ENCODE data around the gene DAZAP1.

DAZAP1 gene

DNA sequence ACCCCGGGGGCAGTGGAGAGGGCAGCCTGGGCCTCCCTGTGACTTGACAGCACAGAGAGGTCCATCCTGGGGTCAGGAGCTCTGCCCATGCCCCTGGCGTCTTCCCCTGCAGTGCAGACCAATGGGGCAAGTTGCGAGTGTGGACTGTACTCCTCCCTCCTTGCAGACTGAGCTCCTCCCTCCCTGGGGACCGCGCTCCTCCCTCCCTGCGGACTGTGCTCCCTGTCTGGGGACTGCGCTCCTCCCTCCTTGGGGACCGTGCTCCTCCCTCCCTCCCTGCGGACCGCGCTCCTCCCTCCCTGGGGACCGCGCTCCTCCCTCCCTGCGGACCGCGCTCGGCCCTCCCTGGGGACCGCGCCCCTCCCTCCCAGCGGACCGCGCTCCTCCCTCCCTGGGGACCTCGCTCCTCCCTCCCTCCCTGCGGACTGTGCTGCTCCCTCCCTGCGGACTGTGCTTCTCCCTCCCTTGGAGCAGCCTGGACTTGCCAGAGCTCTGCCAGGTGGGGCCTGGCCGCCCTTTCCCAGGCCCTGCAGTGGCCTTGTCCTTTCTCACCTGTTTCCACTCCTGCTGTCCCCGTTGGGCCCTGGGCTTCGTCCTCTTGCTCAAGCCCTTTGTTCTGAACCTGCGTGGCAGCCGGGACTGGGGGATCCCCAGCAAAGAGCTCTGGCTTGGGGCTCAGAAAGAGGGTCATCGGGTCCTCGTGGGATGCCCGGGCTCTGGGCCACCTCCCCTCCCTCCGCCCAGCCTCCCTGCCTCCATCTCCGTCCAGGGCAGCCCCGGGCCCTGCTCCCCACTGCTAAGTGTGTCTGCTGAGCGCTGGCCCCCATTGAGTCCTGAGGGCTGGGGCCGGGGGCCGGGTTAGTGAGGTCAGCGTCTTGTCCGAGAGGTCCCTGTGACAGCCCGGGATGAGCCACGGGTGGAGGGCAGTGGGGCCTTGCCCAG lies 12.9 kb upstream of the DAZAP1 start:
- DNase-seq = no peak

DNA sequence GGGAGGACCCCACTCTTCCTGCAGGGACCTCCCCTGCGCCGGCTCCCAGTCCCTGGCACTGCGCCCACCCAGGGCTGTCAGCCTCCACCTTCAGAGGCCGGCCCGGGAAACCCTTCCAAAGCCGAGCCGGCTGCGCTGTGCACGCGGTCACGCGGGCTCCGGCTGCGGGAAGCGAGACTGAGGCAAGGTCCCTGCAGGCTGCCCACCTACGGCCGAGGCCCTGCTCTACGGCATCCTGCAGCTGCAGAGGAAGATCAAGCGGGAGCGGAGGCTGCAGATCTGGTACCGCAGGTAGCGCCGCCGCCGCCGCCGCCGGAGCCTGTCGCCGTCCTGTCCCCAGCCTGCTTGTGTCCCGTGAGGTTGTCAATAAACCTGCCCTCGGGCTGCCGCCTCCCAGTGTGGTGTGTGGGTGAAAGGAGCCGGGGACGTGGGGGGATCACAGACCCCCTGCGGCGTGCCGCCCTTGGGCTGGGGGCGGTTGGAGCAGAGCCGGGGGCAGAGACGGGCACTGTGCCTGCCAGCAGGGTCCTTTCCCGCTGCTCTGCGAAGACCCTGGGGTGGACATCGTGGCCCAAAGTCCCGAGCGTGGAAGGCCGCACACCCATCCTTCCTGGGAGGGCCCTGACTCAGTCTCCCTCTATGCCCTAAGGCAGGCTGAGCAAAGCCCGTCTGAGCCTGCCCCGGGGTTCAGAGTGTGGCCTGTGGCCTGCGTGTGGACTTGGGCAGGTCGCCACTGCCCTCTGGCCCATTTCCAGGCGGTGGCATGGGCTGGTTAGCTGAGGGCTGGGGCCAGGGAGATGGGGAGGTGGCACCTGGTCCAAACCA lies 12.0 kb upstream of the DAZAP1 start:
- DNase-seq = no peak

DNA sequence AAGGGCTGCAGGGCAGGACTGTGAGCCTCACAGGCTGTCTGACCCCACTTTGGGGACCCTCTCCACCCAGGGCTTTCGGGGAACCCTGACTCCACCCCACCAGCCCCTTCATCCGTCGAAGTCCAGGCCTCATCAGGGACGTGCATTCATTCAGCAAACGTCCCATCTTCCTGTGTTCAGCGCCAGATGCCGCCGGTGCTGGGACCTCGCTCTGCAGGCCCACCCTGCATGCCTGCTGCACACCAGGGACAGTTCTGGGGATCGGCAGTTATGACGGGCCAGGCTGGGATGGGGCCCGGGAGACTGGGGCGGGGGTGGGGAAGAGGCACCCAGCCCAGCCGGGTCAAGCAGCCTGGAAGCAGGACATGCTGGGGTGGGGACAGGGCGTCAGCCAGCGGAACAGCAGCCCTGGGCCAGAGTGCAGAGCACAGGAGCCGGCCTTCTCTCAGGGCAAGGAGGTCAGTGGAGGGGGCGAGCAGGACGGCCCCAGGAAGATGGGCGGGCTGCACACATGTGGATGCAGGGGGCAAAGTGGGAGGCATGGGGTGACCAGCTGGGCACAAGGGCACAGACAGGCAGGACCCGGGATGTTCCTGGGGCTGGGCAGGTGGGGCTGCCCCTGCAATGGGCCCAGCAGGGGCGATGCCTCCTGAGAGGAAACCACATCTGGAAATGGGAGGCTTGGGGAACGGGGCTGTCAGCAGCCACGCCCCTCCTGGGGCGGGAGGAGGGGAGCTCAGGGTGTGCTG lies 11.2 kb upstream of the DAZAP1 start:
- no peak for DNase-seq

GRCh38 chr19:1396768-1397679 lies 10.4 kb upstream of the DAZAP1 start:
- no peak for DNase-seq

DNA sequence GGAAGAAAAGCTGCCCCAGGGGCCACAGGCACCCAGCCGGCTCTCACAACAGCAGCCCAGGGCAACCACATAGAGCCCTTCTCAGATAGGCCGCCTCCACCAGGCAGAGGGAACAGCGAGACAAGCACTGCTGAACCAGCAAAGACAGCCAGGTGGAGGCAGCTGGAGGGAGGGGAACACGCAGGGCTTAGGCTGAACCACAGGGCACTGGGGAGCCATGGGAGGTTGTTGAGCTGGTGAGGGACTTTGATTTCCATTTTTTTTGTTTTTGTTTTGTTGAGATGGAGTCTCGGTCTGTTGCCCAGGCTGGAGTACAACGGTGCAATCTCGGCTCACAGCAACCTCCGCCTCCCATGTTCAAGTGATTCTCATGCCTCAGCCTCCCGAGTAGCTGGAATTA lies 9.5 kb upstream of the DAZAP1 start:
- DNase-seq = no peak

- DNase-seq = no peak
These were observed 8.3 kb upstream of the DAZAP1 start for GRCh38 chr19:1399079-1399478.

GRCh38 chr19:1399745-1400144 lies 7.6 kb upstream of the DAZAP1 start:
- no peak for DNase-seq

DNA sequence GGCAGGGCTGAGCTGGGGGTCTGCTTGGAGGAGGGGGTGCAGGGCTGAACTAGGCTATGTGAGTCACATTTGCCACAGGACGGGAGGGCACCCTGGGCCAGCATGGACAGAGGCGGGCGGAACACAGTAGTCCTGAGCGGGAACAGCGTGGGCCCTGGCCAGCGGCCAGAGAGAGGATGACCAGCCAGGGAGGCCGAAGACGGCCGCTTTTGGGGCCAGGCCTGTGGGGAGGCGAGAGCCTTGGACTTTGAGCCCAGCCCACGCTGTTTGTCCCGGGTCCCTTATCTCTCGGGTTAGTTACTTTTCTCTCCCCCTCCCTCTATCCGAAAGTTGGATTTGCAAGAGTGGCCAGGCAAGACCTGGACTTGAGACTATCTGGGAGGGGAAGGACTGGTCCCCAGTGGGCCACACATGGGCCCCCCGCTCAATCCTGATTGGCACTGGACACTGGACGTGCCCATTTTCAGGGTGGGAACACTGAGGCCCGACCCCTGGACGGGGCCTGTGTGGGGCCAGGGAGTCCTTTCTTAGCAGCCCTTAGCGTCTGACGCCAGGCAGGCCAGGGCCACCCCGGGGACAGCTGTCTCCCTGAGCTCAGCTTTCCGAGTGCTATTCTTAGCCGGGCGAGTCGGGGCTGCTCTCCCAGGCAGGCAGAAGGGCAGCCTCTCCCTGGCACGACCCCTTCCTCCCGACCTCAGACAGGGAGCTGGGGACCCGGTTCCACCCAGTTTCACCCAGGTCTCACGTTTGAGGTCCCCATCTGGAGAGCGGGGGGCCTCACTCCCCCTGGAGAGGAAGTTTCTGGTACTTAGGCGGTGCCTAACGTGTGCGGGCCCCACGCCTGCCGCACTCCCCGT lies 6.9 kb upstream of the DAZAP1 start:
- DNase-seq = no peak

- peak; percentile 86 for DNase-seq
These were observed 6.1 kb upstream of the DAZAP1 start, which contains the start of gene GAMT for GRCh38 chr19:1401138-1401888. Gene GAMT (minus strand): TSS chr19:1401542. CDS start chr19:1401476, 66 bp downstream.

- DNase-seq = no peak
These were observed 5.5 kb upstream of the DAZAP1 start for GRCh38 chr19:1401889-1402217.

DNA sequence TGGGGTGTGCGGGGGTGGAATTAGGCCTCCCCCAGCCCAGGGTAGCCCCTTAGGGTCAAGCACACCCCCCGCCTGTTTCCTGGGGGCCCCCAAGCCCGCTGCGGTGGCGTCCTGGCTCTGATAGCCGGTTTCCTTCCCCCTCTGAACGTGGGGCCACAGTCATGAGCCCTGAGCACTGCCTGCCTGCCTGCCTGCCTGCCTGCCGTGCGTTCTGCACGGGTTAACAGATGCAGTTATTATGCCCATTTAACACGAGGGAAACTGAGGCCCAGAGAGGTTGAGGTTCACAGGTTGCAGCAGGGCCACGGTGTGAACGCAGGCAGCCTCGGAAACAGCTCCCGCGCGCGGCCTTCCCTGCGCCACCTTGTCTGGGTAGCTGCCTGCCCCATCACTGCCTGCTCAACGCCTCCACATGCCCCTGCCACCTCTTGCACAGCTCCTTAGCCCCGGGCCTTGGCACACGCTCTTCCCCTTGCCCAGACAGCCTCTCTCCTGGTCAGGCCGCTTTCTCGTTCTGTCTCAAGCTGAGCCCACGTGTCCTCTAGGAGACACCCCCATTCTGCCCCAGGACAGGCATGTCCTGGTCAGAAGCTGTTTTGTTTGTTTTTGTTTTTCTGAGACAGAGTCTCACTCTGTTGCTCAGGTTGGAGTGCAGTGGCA lies 4.8 kb upstream of the DAZAP1 start:
- DNase-seq = no peak

DNA sequence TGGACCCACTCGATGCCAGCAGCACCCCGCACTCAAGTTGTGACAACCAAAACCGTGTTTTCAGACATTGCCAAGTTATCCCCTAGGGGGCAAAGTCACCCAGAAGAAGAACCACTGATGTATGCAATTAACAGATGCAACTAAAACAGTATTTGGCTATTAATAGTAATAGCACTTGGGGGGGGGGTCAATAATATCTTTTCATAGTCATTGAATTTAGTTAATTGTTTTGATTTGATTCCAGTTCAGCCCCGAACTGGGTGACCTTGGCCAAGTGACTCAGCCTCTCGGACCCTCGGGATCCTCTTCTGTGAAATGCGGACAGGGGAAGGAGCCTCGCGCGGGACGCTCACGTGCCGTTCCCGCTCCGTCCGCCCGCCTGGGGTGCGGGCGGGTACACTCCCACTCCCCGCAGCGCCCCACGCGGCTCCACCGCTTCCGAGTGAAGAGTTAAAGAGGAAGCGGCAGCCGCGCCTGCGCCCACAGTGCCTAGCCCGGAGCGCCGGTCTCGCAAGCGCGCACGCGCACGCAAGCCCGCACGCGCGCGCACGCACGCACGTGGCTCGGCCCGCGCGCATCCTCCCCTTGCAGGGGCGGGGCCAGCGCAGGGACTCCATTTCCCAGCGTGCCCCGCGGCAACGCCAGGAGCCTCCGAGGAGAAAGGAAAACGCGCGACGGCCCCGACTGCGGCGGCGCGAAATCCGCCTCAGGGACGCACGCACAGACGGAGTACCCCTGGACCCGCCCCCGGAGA lies 435 bp upstream of the DAZAP1 start:
- peak; percentile 100 for DNase-seq

- peak; percentile 86 for DNase-seq
These were observed 1.2 kb downstream of the DAZAP1 start for GRCh38 chr19:1408300-1409203.

- no peak for DNase-seq
These were observed 2.0 kb downstream of the DAZAP1 start for GRCh38 chr19:1409204-1410005.

GRCh38 chr19:1410136-1410786 lies 2.9 kb downstream of the DAZAP1 start:
- DNase-seq = no peak

DNA sequence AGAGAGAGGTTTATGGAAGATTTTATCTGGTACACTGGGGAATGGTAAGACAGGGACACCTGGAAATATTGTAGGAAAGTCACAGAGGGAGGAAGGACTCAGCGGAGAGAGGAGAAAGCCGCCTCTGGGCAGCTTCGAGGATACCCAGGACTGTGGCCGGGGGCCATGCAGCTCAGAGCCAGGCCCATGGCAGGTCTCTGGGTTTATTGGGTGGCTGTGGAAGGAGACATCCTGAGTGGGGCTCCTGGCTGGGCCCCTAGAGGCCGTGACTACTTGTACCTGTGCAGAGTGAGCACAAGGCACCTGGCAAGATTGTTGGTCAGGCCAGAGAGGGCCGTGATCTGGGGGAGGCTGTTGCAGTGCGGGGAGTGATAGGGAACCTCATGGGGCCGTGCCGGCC lies 3.4 kb downstream of the DAZAP1 start:
- no peak for DNase-seq

Measured in activated effector memory CD4-positive, alpha-beta T cell treated with anti-CD3 and anti-CD28 coated beads, Interleukin-2, amount 50 U/mL, for 16 hours (primary cell).